DND-41 (cell line): ENCODE measurements around the gene TEX38.

Experiments
- CTCF ChIP-seq: IDR thresholded peaks from 2 replicates; pipeline ENCODE4 v1.5.1; 2012; ENCODE audit warnings: borderline replicate concordance, low read length, moderate library complexity, mild to moderate bottlenecking; ENCODE audit not compliant: poor library complexity, severe bottlenecking; ENCODE audit errors: extremely low read depth
- EZH2 ChIP-seq: IDR thresholded peaks from 3 replicates; pipeline ENCODE4 v1.6.1; 2012; ENCODE audit warnings: borderline replicate concordance, low read depth, mild to moderate bottlenecking, moderate library complexity, low read length, inconsistent platforms; ENCODE audit not compliant: severe bottlenecking

GRCh38 chr1:46692811-46693770, 21.4 kb downstream of the TEX38 start:
- no peak for TF ChIP-seq CTCF
- no peak for TF ChIP-seq EZH2
